HG02642 (cell line): ENCODE data around the gene CAMK1D.

Experiments used
- ATAC-seq: cut with Tn5 transposase; IDR thresholded peaks from one replicate; pipeline ENCODE4 v1.9.1; 2021; ENCODE audit warnings: mild to moderate bottlenecking; ENCODE audit not compliant: unreplicated experiment, poor library complexity

The CAMK1D gene

GRCh38 chr10:12638103-12638502, 288.8 kb downstream of the CAMK1D start:
- ATAC-seq = no peak

GRCh38 chr10:12638781-12639180, 289.4 kb downstream of the CAMK1D start:
- ATAC-seq = no peak

- no peak for ATAC-seq
Measured at GRCh38 chr10:12639996-12640944, 290.9 kb downstream of the CAMK1D start.

- ATAC-seq = no peak
Measured at GRCh38 chr10:12642036-12642435, 292.7 kb downstream of the CAMK1D start.

- no peak for ATAC-seq
Measured at GRCh38 chr10:12643279-12643678, 293.9 kb downstream of the CAMK1D start.

- no peak for ATAC-seq
Measured at GRCh38 chr10:12644380-12645144, 295.2 kb downstream of the CAMK1D start.

GRCh38 chr10:12645449-12645848, 296.1 kb downstream of the CAMK1D start:
- no peak for ATAC-seq

GRCh38 chr10:12649012-12649584, 299.8 kb downstream of the CAMK1D start:
- ATAC-seq = no peak

GRCh38 chr10:12650122-12650521, 300.8 kb downstream of the CAMK1D start:
- ATAC-seq = no peak

GRCh38 chr10:12650538-12651298, 301.4 kb downstream of the CAMK1D start:
- ATAC-seq = no peak

GRCh38 chr10:12655940-12656339, 306.6 kb downstream of the CAMK1D start:
- no peak for ATAC-seq

- ATAC-seq = no peak
Measured at GRCh38 chr10:12656518-12657142, 307.3 kb downstream of the CAMK1D start.

- ATAC-seq = no peak
Measured at GRCh38 chr10:12657489-12657888, 308.1 kb downstream of the CAMK1D start.

GRCh38 chr10:12658526-12658925, 309.2 kb downstream of the CAMK1D start:
- no peak for ATAC-seq

- ATAC-seq = no peak
Measured at GRCh38 chr10:12659706-12660105, 310.4 kb downstream of the CAMK1D start.

GRCh38 chr10:12660812-12661211, 311.5 kb downstream of the CAMK1D start:
- no peak for ATAC-seq

GRCh38 chr10:12661671-12662070, 312.3 kb downstream of the CAMK1D start:
- no peak for ATAC-seq

GRCh38 chr10:12663863-12664262, 314.5 kb downstream of the CAMK1D start:
- no peak for ATAC-seq

GRCh38 chr10:12665501-12665900, 316.2 kb downstream of the CAMK1D start:
- ATAC-seq = no peak

GRCh38 chr10:12667052-12667451, 317.7 kb downstream of the CAMK1D start:
- ATAC-seq = no peak
